ENCODE results near the gene GATA6.

DNA sequence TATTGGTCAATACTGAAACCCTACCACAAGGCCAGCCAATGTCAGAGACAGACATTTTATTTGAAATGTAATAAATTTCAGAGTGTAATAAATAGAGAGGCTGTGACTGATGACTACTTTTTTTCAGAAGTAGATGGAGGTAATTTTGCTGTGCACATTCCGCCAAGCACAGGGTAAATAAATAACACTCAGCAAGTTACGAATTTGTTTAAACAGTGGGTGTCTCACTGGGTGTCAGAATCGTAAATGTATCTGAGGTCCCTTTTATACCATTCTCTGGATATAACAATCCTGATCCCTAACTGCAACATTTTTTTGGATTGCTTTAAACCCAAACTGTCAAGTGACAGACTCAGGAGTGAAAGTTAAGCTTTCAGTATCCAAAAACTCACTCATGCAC, 74.1 kb downstream of the GATA6 start:
- TF ChIP-seq, protein P1, sequence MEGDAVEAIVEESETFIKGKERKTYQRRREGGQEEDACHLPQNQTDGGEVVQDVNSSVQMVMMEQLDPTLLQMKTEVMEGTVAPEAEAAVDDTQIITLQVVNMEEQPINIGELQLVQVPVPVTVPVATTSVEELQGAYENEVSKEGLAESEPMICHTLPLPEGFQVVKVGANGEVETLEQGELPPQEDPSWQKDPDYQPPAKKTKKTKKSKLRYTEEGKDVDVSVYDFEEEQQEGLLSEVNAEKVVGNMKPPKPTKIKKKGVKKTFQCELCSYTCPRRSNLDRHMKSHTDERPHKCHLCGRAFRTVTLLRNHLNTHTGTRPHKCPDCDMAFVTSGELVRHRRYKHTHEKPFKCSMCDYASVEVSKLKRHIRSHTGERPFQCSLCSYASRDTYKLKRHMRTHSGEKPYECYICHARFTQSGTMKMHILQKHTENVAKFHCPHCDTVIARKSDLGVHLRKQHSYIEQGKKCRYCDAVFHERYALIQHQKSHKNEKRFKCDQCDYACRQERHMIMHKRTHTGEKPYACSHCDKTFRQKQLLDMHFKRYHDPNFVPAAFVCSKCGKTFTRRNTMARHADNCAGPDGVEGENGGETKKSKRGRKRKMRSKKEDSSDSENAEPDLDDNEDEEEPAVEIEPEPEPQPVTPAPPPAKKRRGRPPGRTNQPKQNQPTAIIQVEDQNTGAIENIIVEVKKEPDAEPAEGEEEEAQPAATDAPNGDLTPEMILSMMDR (optimal IDR thresholded peaks at IDR 0.05 in 1 of 3, IDR thresholded peaks at IDR 0.05 in 1 of 3, conservative IDR thresholded peaks at IDR 0.05 in 1 of 3; ENCODE audit: extremely low read depth in 1 of 3, insufficient read depth in 2 of 3, low read length in 3 of 3), result no peak
- TF ChIP-seq EZH2 (IDR thresholded peaks at IDR 0.05; ENCODE audit: low read length), result no peak

Data from keratinocyte (primary cell).